Uterus (tissue), 2 donors: Measurements from ENCODE around the gene B2M.
"Not testable (repeated sequence)": the region's sequence is repeated elsewhere in the genome, so short reads cannot be mapped to it uniquely, and the experiment has no call there.

ENCODE experiments used
- CTCF ChIP-seq, 4 experiments: fragments of 200-600 bp in 2 of 4; fragments of 450-650 bp in 2 of 4; sonication (generic) in 2 of 4; IDR thresholded peaks; one replicate each; pipeline ENCODE4 v1.5.1; 2016 to 2019; ENCODE audit warnings: antibody characterized with exemption in 4 of 4, mild to moderate bottlenecking in 2 of 4, moderate library complexity in 1 of 4
- POLR2A ChIP-seq, 2 donors: fragments of 450-650 bp; IDR thresholded peaks; one replicate each; pipeline ENCODE4 v1.6.1; 2016; ENCODE audit warnings: antibody characterized with exemption in 2 of 2, mild to moderate bottlenecking in 1 of 2, moderate library complexity in 1 of 2

GRCh38 chr15:44690245-44690644, 21.1 kb upstream of the B2M start:
- TF ChIP-seq CTCF, POLR2A (IDR thresholded peaks at IDR 0.05): not testable (repeated sequence)
